A549 (cell line): Measurements from ENCODE around the gene TGM6. TPM values are rescaled to one million over a fixed set of nuclear protein-coding genes. Genes with fewer than 3 reads are reported as not detected.
A peak's percentile ranks its signal among the peaks of the same experiment; 100 is the strongest.

Experiments used
- ATAC-seq, 2 experiments: fragments of 200-7000 bp in 1 of 2; fragments of >200 bp in 1 of 2; cut with Nextera tagmentation in 1 of 2; cut with Tn5 transposase in 1 of 2; 3 replicates each; pipeline versions ENCODE4 v1.8.0 to v1.9.1; 2018 to 2020; ENCODE audit warnings: mild to moderate bottlenecking in 1 of 2, moderate library complexity in 1 of 2
- CTCF ChIA-PET: fragments of 300-600 bp; sonication (Branson Sonifier 250); formaldehyde crosslinking; extraction: SDS; loops from one replicate; lab custom pipeline; 2021; ENCODE audit warnings: antibody characterized with exemption, inconsistent platforms; lab: Yijun Ruan, JAX
- POLR2A ChIA-PET: fragments of 350-600 bp; formaldehyde crosslinking; extraction: SDS; loops from one replicate; lab custom pipeline; 2021; ENCODE audit warnings: antibody characterized with exemption, inconsistent platforms; lab: Yijun Ruan, JAX
- DNase-seq, 2 experiments: peaks; one replicate each; pipeline versions ENCODE4 v3.0.0 to v3.0.0-alpha.2; 2011 to 2016; ENCODE audit warnings: low read depth in 1 of 2, low spot score in 1 of 2
- FAIRE-seq: peaks from 2 replicates; lab custom pipeline; 2011; peaks lifted over from hg19 to GRCh38; lab: Jason Lieb, UNC
- H3K27ac ChIP-seq, 2 experiments: fragments of >200 bp; sonication (Bioruptor Twin); formaldehyde crosslinking; 3 replicates each; pipeline ENCODE4 v1.5.1; 2016 to 2017
- H3K4me1 ChIP-seq: fragments of >200 bp; sonication (Bioruptor Twin); formaldehyde crosslinking; 3 replicates; pipeline ENCODE4 v1.6.1; 2016
- H3K4me2 ChIP-seq: fragments of >200 bp; sonication (Bioruptor Twin); formaldehyde crosslinking; 3 replicates; pipeline ENCODE4 v1.6.1; 2016
- H3K4me3 ChIP-seq: fragments of >200 bp; sonication (Bioruptor Twin); formaldehyde crosslinking; 3 replicates; pipeline ENCODE4 v1.5.1; 2016
- H3K9me3 ChIP-seq: fragments of >200 bp; sonication (Bioruptor Twin); formaldehyde crosslinking; 3 replicates; pipeline ENCODE4 v1.6.1; 2016
- CBX2 ChIP-seq: fragments of 200-600 bp; sonication (generic); IDR thresholded peaks from 2 replicates; pipeline ENCODE4 v1.6.1; 2016; ENCODE audit warnings: low read depth, mild to moderate bottlenecking, borderline replicate concordance
- EHMT2 ChIP-seq: fragments of 200-600 bp; sonication (generic); IDR thresholded peaks from 2 replicates; pipeline ENCODE4 v1.6.1; 2016; ENCODE audit warnings: antibody characterized with exemption, low read depth, mild to moderate bottlenecking, moderate library complexity
- EP300 ChIP-seq, 2 experiments: fragments of >200 bp; sonication (Bioruptor Twin); formaldehyde crosslinking; IDR thresholded peaks; 2 replicates in 1 of 2; 3 replicates in 1 of 2; pipeline ENCODE4 v1.6.1; 2016 to 2017
- FOSB ChIP-seq: fragments of 250-450 bp; sonication (Bioruptor Pico); IDR thresholded peaks from 2 replicates; pipeline ENCODE4 v1.5.0; 2020; ENCODE audit warnings: mild to moderate bottlenecking, moderate library complexity
- FOXS1 ChIP-seq: fragments of 250-450 bp; sonication (Bioruptor Pico); IDR thresholded peaks from 2 replicates; pipeline ENCODE4 v1.5.0; 2020; ENCODE audit warnings: mild to moderate bottlenecking, moderate library complexity
- GATA3 ChIP-seq: IDR thresholded peaks from 2 replicates; pipeline ENCODE4 v1.6.1; 2012; ENCODE audit warnings: borderline replicate concordance
- HDAC2 ChIP-seq: fragments of 200-600 bp; sonication (generic); IDR thresholded peaks from 2 replicates; pipeline ENCODE4 v1.6.1; 2016
- MYC ChIP-seq: IDR thresholded peaks from 2 replicates; pipeline ENCODE4 v1.6.1; 2012; ENCODE audit warnings: mild to moderate bottlenecking, inconsistent platforms, low read length, improper control_type of control experiment, borderline replicate concordance
- NFE2L2 ChIP-seq: fragments of 150-350 bp; conservative IDR thresholded peaks from 2 replicates; pipeline ENCODE4 v1.6.1; 2014; ENCODE audit warnings: low read length
- PHF8 ChIP-seq: fragments of 200-600 bp; sonication (generic); IDR thresholded peaks from 2 replicates; pipeline ENCODE4 v1.6.1; 2016; ENCODE audit warnings: low read depth, mild to moderate bottlenecking, antibody characterized with exemption, moderate library complexity, borderline replicate concordance
- RFX5 ChIP-seq: fragments of 450-650 bp; IDR thresholded peaks from 2 replicates; pipeline ENCODE4 v1.7.1; 2014; ENCODE audit warnings: antibody characterized with exemption, mild to moderate bottlenecking, moderate library complexity
- RNF2 ChIP-seq: fragments of 200-600 bp; sonication (generic); IDR thresholded peaks from 2 replicates; pipeline ENCODE4 v1.6.1; 2016; ENCODE audit warnings: low read depth, mild to moderate bottlenecking, antibody characterized with exemption, moderate library complexity, borderline replicate concordance
- SREBF2 ChIP-seq: fragments of 450-650 bp; IDR thresholded peaks from 2 replicates; pipeline ENCODE4 v1.6.1; 2014; ENCODE audit warnings: mild to moderate bottlenecking, moderate library complexity
- ZFP36 ChIP-seq: fragments of 450-650 bp; IDR thresholded peaks from 2 replicates; pipeline ENCODE4 v1.6.1; 2014; ENCODE audit warnings: borderline replicate concordance; ENCODE audit not compliant: partially characterized antibody
- WGBS: methylation state at CpG from one replicate; pipeline ENCODE4 v1.1.6; 2017; ENCODE audit errors: missing lambda C conversion rate; 5-methylcytosine and 5-hydroxymethylcytosine counted together
- polyA plus RNA-seq, 4 experiments: library from polyadenylated mRNA; depleted of rRNA in 3 of 4; stranded (reverse); fragments of >200 nt; fragmentation: RNase III in 1 of 4; extraction: RNeasy Plus Mini Kit Qiagen cat#74134 plus additional on column Dnase treatment in 1 of 4; gene quantifications; 2 replicates in 3 of 4; 3 replicates in 1 of 4; pipeline ENCODE4 v1.2.3, GENCODE V29; 2011 to 2017
- TF ChIP-seq, protein P1 (sequence below): fragments of 150-350 bp; IDR thresholded peaks from 2 replicates; pipeline ENCODE4 v1.6.1; 2014; ENCODE audit warnings: low read depth, mild to moderate bottlenecking, low read length
- TF ChIP-seq, protein P2 (sequence below): fragments of 250-450 bp; sonication (Bioruptor Pico); IDR thresholded peaks from 2 replicates; pipeline ENCODE4 v1.5.0; 2021; ENCODE audit warnings: mild to moderate bottlenecking, moderate library complexity, borderline replicate concordance
- TF ChIP-seq, protein P3 (sequence below): fragments of 200-600 bp; sonication (generic); IDR thresholded peaks from 2 replicates; pipeline ENCODE4 v1.6.1; 2016; ENCODE audit warnings: antibody characterized with exemption, mild to moderate bottlenecking, moderate library complexity
- TF ChIP-seq, protein P4 (sequence below): fragments of 450-650 bp; IDR thresholded peaks from 2 replicates; pipeline ENCODE4 v1.6.1; 2014; ENCODE audit warnings: antibody characterized with exemption
- TF ChIP-seq, protein P5 (sequence below): fragments of >200 bp; sonication (Bioruptor Twin); formaldehyde crosslinking; IDR thresholded peaks from 3 replicates; pipeline ENCODE4 v1.5.1; 2016

TGM6 gene
- polyA plus RNA-seq, 2 of the 4 experiments (the other 2 are of a cell fraction), result not detected

DNA sequence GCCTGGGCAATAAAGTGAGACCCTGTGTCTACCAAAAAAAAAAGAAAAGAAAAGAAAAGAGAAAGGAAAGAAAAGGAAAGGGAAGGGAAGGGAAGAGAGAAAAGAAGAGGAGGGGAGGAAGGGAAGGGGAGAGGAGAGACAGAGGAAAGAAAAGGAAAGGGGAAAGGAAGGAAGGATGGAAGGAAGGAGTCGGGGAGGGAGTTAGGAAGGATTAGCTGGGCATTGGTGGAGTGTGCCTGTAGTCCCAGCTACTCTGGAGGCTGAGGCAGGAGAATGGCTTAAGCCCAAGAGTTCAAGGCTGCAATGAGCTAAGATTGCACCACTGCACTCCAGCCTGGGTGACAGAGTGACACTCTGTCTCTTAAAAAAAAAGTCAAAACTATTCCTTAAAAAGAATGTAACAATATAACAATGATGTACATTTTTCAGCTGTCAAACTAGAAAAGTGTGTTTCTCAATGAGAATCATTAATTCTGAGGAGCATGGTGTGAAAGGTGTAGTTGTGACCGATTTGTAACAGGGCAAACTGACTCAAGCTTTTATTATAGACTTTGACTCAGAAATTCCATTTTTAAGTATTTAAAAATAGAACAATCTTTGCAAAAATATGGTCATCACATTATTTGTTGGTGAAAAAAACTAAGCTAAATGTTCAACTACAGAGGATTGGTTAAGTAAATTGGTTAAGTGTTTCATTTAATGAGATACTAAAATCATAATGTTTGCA lies 75.2 kb downstream of the TGM6 start:
- peak; percentile 39 for FAIRE-seq
- TF ChIP-seq, protein P1, sequence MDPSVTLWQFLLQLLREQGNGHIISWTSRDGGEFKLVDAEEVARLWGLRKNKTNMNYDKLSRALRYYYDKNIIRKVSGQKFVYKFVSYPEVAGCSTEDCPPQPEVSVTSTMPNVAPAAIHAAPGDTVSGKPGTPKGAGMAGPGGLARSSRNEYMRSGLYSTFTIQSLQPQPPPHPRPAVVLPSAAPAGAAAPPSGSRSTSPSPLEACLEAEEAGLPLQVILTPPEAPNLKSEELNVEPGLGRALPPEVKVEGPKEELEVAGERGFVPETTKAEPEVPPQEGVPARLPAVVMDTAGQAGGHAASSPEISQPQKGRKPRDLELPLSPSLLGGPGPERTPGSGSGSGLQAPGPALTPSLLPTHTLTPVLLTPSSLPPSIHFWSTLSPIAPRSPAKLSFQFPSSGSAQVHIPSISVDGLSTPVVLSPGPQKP, result no peak
- no peak for TF ChIP-seq MYC
- no peak for TF ChIP-seq FOSB (CRISPR knock-in tag)
- TF ChIP-seq FOXS1 (CRISPR knock-in tag), result no peak
- no peak for TF ChIP-seq CBX2
- no peak for TF ChIP-seq SREBF2
- TF ChIP-seq, protein P2, sequence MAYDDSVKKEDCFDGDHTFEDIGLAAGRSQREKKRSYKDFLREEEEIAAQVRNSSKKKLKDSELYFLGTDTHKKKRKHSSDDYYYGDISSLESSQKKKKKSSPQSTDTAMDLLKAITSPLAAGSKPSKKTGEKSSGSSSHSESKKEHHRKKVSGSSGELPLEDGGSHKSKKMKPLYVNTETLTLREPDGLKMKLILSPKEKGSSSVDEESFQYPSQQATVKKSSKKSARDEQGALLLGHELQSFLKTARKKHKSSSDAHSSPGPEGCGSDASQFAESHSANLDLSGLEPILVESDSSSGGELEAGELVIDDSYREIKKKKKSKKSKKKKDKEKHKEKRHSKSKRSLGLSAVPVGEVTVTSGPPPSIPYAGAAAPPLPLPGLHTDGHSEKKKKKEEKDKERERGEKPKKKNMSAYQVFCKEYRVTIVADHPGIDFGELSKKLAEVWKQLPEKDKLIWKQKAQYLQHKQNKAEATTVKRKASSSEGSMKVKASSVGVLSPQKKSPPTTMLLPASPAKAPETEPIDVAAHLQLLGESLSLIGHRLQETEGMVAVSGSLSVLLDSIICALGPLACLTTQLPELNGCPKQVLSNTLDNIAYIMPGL (CRISPR knock-in tag), result no peak
- TF ChIP-seq, protein P3, sequence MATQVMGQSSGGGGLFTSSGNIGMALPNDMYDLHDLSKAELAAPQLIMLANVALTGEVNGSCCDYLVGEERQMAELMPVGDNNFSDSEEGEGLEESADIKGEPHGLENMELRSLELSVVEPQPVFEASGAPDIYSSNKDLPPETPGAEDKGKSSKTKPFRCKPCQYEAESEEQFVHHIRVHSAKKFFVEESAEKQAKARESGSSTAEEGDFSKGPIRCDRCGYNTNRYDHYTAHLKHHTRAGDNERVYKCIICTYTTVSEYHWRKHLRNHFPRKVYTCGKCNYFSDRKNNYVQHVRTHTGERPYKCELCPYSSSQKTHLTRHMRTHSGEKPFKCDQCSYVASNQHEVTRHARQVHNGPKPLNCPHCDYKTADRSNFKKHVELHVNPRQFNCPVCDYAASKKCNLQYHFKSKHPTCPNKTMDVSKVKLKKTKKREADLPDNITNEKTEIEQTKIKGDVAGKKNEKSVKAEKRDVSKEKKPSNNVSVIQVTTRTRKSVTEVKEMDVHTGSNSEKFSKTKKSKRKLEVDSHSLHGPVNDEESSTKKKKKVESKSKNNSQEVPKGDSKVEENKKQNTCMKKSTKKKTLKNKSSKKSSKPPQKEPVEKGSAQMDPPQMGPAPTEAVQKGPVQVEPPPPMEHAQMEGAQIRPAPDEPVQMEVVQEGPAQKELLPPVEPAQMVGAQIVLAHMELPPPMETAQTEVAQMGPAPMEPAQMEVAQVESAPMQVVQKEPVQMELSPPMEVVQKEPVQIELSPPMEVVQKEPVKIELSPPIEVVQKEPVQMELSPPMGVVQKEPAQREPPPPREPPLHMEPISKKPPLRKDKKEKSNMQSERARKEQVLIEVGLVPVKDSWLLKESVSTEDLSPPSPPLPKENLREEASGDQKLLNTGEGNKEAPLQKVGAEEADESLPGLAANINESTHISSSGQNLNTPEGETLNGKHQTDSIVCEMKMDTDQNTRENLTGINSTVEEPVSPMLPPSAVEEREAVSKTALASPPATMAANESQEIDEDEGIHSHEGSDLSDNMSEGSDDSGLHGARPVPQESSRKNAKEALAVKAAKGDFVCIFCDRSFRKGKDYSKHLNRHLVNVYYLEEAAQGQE, result no peak
- no peak for TF ChIP-seq RNF2
- TF ChIP-seq PHF8, result no peak
- no peak for TF ChIP-seq EP300 (IDR thresholded peaks at IDR 0.05)
- no peak for TF ChIP-seq EHMT2
- TF ChIP-seq, protein P4, sequence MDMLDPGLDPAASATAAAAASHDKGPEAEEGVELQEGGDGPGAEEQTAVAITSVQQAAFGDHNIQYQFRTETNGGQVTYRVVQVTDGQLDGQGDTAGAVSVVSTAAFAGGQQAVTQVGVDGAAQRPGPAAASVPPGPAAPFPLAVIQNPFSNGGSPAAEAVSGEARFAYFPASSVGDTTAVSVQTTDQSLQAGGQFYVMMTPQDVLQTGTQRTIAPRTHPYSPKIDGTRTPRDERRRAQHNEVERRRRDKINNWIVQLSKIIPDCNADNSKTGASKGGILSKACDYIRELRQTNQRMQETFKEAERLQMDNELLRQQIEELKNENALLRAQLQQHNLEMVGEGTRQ, result no peak
- TF ChIP-seq HDAC2, result no peak
- no peak for TF ChIP-seq ZFP36
- TF ChIP-seq, protein P5, sequence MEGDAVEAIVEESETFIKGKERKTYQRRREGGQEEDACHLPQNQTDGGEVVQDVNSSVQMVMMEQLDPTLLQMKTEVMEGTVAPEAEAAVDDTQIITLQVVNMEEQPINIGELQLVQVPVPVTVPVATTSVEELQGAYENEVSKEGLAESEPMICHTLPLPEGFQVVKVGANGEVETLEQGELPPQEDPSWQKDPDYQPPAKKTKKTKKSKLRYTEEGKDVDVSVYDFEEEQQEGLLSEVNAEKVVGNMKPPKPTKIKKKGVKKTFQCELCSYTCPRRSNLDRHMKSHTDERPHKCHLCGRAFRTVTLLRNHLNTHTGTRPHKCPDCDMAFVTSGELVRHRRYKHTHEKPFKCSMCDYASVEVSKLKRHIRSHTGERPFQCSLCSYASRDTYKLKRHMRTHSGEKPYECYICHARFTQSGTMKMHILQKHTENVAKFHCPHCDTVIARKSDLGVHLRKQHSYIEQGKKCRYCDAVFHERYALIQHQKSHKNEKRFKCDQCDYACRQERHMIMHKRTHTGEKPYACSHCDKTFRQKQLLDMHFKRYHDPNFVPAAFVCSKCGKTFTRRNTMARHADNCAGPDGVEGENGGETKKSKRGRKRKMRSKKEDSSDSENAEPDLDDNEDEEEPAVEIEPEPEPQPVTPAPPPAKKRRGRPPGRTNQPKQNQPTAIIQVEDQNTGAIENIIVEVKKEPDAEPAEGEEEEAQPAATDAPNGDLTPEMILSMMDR, result no peak
- TF ChIP-seq GATA3, result no peak
- no peak for TF ChIP-seq NFE2L2
- no peak for TF ChIP-seq RFX5
- TF ChIP-seq, all 56 proteins: peak for 0
- Histone ChIP-seq H3K4me1 (no peaks in the 10 kb centered on the region), H3K9me3 (no peaks in the 10 kb centered on the region), H3K4me3 (no peak overlapping the region), H3K4me2 (no peak overlapping the region), H3K27ac (no peak overlapping the region)
- no peak for DNase-seq
- ATAC-seq, result no peak
- ChIA-PET CTCF (interaction anchor here (0.6 to 5.5 kb wide), 16 partner anchors 10 to 692 kb away, joined by 3 to 54 read pairs (median 4); partner anchors contain the start of gene SNRPB), POLR2A (interaction anchor here (0.9 kb wide), 1 partner anchor 15 kb away, joined by 3 read pairs; the partner anchor contains the start of gene SNRPB)
- WGBS, result 49% methylated on average over 2 of the region's 2 CpGs
